PC-9 (cell line): ENCODE measurements around the gene CD48.

Source experiments
- EZH2 ChIP-seq: fragments of 200-600 bp; sonication (generic); IDR thresholded peaks from 2 replicates; pipeline ENCODE4 v1.8.0; 2017; ENCODE audit warnings: antibody characterized with exemption, low read depth
- TF ChIP-seq, protein P1 (sequence below): fragments of 200-600 bp; sonication (generic); conservative IDR thresholded peaks from 2 replicates; pipeline ENCODE4 v1.6.1; 2017; ENCODE audit warnings: mixed run types, antibody characterized with exemption, mild to moderate bottlenecking, moderate library complexity

DNA sequence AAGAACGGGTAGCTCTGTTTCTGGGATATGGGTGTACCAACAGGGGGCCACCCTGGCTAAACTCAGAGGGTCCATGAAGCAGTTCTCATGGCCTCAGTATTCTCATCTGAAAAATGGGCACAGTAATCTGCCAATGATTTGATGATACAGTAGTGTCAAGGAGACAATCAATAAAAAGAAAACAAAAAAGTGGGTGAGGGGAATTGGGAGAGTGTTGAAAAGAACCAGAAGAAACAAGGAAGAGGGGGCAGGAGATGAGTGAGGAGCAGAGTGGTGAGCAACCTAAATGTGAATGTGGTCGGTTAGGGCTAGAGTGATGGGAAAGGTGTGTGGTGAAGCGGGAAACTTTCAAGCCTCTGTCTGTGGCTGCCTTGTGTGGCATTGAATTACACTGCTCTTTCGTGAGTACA lies 29.5 kb upstream of the CD48 start:
- TF ChIP-seq, protein P1, sequence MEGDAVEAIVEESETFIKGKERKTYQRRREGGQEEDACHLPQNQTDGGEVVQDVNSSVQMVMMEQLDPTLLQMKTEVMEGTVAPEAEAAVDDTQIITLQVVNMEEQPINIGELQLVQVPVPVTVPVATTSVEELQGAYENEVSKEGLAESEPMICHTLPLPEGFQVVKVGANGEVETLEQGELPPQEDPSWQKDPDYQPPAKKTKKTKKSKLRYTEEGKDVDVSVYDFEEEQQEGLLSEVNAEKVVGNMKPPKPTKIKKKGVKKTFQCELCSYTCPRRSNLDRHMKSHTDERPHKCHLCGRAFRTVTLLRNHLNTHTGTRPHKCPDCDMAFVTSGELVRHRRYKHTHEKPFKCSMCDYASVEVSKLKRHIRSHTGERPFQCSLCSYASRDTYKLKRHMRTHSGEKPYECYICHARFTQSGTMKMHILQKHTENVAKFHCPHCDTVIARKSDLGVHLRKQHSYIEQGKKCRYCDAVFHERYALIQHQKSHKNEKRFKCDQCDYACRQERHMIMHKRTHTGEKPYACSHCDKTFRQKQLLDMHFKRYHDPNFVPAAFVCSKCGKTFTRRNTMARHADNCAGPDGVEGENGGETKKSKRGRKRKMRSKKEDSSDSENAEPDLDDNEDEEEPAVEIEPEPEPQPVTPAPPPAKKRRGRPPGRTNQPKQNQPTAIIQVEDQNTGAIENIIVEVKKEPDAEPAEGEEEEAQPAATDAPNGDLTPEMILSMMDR, result no peak
- TF ChIP-seq EZH2, result no peak
